Activated CD4-positive, alpha-beta T cell treated with anti-CD3 and anti-CD28 coated beads, Interleukin-10, Interleukin-2, amounts not matched to agents 100 ng/mL and 50 ng/mL, durations not matched to agents 16 hours and 8 hours (primary cell): ENCODE data around the gene AACS.

Experiments
- DNase-seq: peaks from one replicate; pipeline ENCODE4 v3.0.0-alpha.2; 2020

AACS gene

GRCh38 chr12:125157177-125157576, 91.9 kb downstream of the AACS start:
- DNase-seq = no peak

- no peak for DNase-seq
Measured at GRCh38 chr12:125159702-125160101, 94.5 kb downstream of the AACS start.

GRCh38 chr12:125160281-125160955, 95.2 kb downstream of the AACS start:
- no peak for DNase-seq

- DNase-seq = no peak
Measured at GRCh38 chr12:125161712-125162022, 96.4 kb downstream of the AACS start.

- DNase-seq = no peak
Measured at GRCh38 chr12:125162489-125163028, 97.3 kb downstream of the AACS start.

- no peak for DNase-seq
Measured at GRCh38 chr12:125163148-125163547, 97.9 kb downstream of the AACS start.

GRCh38 chr12:125164541-125164940, 99.3 kb downstream of the AACS start:
- no peak for DNase-seq

GRCh38 chr12:125166041-125166440, 100.8 kb downstream of the AACS start:
- DNase-seq = no peak

GRCh38 chr12:125167658-125168057, 102.4 kb downstream of the AACS start:
- no peak for DNase-seq

- no peak for DNase-seq
Measured at GRCh38 chr12:125169451-125169850, 104.2 kb downstream of the AACS start.

- no peak for DNase-seq
Measured at GRCh38 chr12:125169870-125170269, 104.6 kb downstream of the AACS start.

- DNase-seq = no peak
Measured at GRCh38 chr12:125171267-125171666, 106.0 kb downstream of the AACS start.

GRCh38 chr12:125172231-125172850, 107.1 kb downstream of the AACS start:
- no peak for DNase-seq

GRCh38 chr12:125175576-125175975, 110.3 kb downstream of the AACS start:
- DNase-seq = no peak

GRCh38 chr12:125178222-125178621, 113.0 kb downstream of the AACS start:
- no peak for DNase-seq

- DNase-seq = no peak
Measured at GRCh38 chr12:125180144-125180543, 114.9 kb downstream of the AACS start.

GRCh38 chr12:125181107-125181506, 115.9 kb downstream of the AACS start:
- DNase-seq = no peak

GRCh38 chr12:125183187-125184067, 118.2 kb downstream of the AACS start:
- peak; percentile 83 for DNase-seq

- DNase-seq = no peak
Measured at GRCh38 chr12:125184213-125184967, 119.2 kb downstream of the AACS start.

GRCh38 chr12:125185311-125185739, 120.1 kb downstream of the AACS start:
- DNase-seq = no peak

- peak; percentile 83 for DNase-seq
Measured at GRCh38 chr12:125185740-125186470, 120.7 kb downstream of the AACS start, which contains the start of gene TMEM132B. TSS of gene TMEM132B (plus strand) at chr12:125186386.
